Panc1 (cell line): ENCODE measurements around the gene GARRE1.

Experiments
- CTCF ChIP-seq: fragments of 450-650 bp; IDR thresholded peaks from 2 replicates; pipeline ENCODE4 v1.5.1; 2017; ENCODE audit warnings: mild to moderate bottlenecking
- POLR2AphosphoS5 ChIP-seq: IDR thresholded peaks from 2 replicates; pipeline ENCODE4 v1.6.1; 2012; ENCODE audit warnings: mild to moderate bottlenecking, low read depth, low read length, moderate library complexity
- TF ChIP-seq, protein P1 (sequence below), 2 experiments: IDR thresholded peaks; 2 replicates each; pipeline ENCODE4 v1.6.1; 2011 to 2012; ENCODE audit warnings: low read depth in 2 of 2, control low read depth in 1 of 2, low read length in 1 of 2, mild to moderate bottlenecking in 1 of 2, moderate library complexity in 1 of 2; ENCODE audit not compliant: insufficient read depth in 1 of 2

DNA sequence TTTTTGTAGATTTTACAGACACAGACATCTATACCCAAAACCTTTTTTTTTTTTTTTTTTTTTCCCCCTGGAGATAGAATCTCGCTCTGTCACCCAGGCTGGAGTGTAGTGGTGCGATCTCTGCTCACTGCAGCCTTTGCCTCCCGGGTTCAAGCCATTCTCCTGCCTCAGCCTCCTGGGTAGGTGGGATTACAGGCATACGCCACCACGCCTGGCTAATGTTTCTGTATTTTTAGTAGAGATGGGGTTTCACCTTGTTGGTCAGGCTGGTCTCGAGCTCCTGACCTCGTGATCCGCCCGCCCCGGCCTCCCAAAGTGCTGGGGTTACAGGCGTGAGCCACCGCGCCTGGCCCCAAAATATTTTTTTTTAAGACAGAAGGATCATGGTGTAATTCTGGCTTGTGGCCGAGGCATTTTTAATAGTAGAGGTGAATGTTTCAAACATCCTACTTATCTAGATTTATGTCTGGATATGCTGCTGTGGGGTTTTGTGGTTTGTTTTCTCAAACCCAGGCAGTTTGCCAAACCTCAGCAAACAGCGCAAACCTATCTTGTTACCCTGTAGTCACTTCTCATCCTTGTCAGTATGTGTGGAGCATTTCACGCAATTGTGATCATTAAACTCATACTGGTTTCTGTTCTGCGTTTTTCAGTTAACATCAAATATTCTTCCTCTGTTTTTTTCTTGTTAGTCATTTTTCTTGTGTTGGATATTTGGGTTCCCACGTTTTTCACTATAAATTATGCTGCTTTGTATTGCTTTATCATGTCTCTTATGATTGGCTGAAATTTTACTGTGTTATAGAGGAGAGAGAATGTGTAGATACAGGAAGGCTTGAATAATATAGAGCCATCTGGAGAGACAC is 36.2 kb upstream of the GARRE1 start:
- TF ChIP-seq CTCF (no peak), POLR2AphosphoS5 (peak; percentile 80)
- TF ChIP-seq, protein P1, sequence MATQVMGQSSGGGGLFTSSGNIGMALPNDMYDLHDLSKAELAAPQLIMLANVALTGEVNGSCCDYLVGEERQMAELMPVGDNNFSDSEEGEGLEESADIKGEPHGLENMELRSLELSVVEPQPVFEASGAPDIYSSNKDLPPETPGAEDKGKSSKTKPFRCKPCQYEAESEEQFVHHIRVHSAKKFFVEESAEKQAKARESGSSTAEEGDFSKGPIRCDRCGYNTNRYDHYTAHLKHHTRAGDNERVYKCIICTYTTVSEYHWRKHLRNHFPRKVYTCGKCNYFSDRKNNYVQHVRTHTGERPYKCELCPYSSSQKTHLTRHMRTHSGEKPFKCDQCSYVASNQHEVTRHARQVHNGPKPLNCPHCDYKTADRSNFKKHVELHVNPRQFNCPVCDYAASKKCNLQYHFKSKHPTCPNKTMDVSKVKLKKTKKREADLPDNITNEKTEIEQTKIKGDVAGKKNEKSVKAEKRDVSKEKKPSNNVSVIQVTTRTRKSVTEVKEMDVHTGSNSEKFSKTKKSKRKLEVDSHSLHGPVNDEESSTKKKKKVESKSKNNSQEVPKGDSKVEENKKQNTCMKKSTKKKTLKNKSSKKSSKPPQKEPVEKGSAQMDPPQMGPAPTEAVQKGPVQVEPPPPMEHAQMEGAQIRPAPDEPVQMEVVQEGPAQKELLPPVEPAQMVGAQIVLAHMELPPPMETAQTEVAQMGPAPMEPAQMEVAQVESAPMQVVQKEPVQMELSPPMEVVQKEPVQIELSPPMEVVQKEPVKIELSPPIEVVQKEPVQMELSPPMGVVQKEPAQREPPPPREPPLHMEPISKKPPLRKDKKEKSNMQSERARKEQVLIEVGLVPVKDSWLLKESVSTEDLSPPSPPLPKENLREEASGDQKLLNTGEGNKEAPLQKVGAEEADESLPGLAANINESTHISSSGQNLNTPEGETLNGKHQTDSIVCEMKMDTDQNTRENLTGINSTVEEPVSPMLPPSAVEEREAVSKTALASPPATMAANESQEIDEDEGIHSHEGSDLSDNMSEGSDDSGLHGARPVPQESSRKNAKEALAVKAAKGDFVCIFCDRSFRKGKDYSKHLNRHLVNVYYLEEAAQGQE (IDR thresholded peaks at IDR 0.05; ENCODE audit: insufficient read depth in 1 of 2, low read depth in 2 of 2, low read length in 1 of 2) = no peak
